Left colon (tissue), 2 donors: Measurements from ENCODE around the gene USP46. TPM values are rescaled to one million over a fixed set of nuclear protein-coding genes. Genes with fewer than 3 reads are reported as not detected.

Experiments used
- ATAC-seq: fragments of 200-7000 bp; cut with Tn5 transposase; one replicate; pipeline ENCODE4 v1.9.1; 2020; ENCODE audit warnings: mild to moderate bottlenecking, moderate library complexity
- DNase-seq, 2 donors: peaks; one replicate each; pipeline ENCODE4 v3.0.0-alpha.2; 2020
- intact Hi-C, 2 donors: fragments of 100-400 bp; cut with DNase I in 1 of 2; cut with micrococcal nuclease in 1 of 2; formaldehyde crosslinking; loops; one replicate each; pipeline versions ENCODE4 v1.11.2 to v1.14.0; 2022; cut with DNase I, micrococcal nuclease
- total RNA-seq, 2 donors: library from RNA; stranded (reverse); fragmentation: NEBNext Ultra II Directional; extraction: Animal tissue kit (Norgen Biotek cat#: 25700); gene quantifications; one replicate each; pipeline ENCODE4 v1.2.1, GENCODE V29; 2021
- donor health status: DM: no; HTN: no; CAD: no.
- donor health status: DM: yes; HTN: yes; CAD: no.

Gene USP46
- total RNA-seq, 2 donors from 2014 or later = 12.6 to 13.8 TPM

GRCh38 chr4:52548818-52549570, 110.1 kb downstream of the USP46 start:
- ATAC-seq (no peak), DNase-seq (no peak)
- intact Hi-C loops = loop anchor here in 1 of 2 donors (10.0 kb wide), 1 partner anchor 436 kb away; no protein-coding TSS in a partner anchor

DNA sequence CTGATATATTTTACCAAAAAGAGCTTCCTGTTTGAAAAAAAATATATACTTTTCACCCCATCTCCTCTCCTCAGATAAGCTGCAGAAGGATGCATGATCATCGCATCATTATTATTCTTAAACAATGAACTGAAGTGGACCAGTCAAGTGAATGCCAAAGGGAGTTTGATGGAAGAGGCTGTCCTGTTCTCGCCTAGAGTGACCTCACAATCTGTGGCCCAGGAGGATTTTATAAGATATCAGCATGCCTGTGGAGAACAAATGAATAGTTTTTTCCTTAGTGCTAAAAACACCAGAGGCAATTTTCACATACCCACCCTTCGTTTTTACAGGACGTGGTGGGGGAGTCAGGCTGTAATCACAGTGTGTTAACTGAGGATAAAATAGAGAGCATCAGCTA, 112.7 kb downstream of the USP46 start:
- ATAC-seq (no peak), DNase-seq (no peak)
- intact Hi-C loops = loop anchor here in 1 of 2 donors (10.0 kb wide), 1 partner anchor 438 kb away; no protein-coding TSS in a partner anchor

DNA sequence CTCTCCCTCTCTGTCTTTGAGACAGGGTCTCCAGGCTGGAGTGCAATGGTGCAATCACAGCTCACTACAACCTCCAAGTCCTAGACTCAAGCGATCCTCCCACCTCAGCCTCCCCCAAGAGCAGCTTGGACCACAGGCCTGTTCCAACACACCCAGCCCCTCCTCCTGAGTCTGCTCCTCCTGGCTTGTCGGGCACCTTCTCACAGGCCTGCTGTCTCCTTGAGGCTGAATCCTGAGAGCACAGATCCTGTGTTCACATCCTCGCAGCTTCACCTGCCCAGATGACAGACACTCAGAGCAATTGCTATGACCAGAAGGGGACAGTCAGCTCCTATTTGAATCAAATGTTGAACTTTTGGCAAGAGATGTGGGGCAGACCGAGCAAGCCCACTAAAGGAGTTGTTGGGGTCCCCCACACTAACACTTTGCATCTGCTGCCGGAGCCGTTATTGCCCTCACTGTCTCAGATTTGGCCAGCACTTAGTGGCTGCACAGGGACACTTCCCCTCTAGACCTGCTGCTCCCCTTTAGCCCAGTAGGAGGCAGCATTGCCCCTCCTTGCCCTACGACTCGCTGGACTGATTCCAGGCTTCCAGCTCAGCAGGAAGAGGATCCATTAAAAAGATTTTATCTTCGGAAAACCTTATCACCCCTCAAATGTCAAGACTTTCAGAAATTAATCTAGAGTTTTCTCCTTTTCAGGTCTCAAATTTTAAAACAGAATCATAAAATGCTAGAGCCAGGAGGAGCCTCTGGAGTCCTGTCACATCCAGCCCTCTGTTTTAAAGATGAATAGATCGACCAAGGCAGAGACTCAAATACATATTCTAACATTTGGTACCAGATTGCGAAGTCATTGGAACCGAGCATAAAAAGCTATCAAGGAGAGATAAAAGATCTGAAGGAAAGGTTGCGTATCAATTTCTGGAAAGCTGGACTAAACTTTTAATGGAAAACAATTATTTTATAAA, 113.7 kb downstream of the USP46 start:
- ATAC-seq (peak; percentile 95), DNase-seq (peak; percentile 43 to 86)
- intact Hi-C loops = loop anchor here (2.0 to 10.0 kb wide), 2 partner anchors 437 to 439 kb away; no protein-coding TSS in a partner anchor

Other genes starting within 250 kb of the USP46 start
- gene ERVMER34-1, start 92.1 kb upstream of the USP46 start, total RNA-seq = under 1 TPM; 0.52 to 0.59 TPM
- gene RASL11B, start 203.0 kb upstream of the USP46 start, total RNA-seq = under 1 TPM in 1 of 2 donors, not detected in 1; 0.17 TPM